Neural crest cell (in vitro differentiated cells): ENCODE measurements around the gene PGC. TPM values are rescaled to one million over a fixed set of nuclear protein-coding genes. Genes with fewer than 3 reads are reported as not detected.

ENCODE experiments used
- DNase-seq: peaks from one replicate; pipeline ENCODE4 v3.0.0; 2021; ENCODE audit warnings: low read depth, mixed read lengths, low spot score
- H3K27ac Mint-ChIP-seq: one replicate; pipeline ENCODE4 v1.8.0; 2021; ENCODE audit warnings: mild to moderate bottlenecking, mixed read lengths; ENCODE audit not compliant: unreplicated experiment
- H3K27me3 Mint-ChIP-seq: 2 replicates; pipeline ENCODE4 v1.8.0; 2021; ENCODE audit warnings: low read depth, mild to moderate bottlenecking, mixed read lengths
- H3K36me3 Mint-ChIP-seq: 2 replicates; pipeline ENCODE4 v1.8.0; 2021; ENCODE audit warnings: low read depth, mild to moderate bottlenecking, mixed read lengths
- H3K4me1 Mint-ChIP-seq: 2 replicates; pipeline ENCODE4 v1.8.0; 2021; ENCODE audit warnings: mixed read lengths
- H3K4me3 Mint-ChIP-seq: one replicate; pipeline ENCODE4 v1.8.0; 2021; ENCODE audit warnings: mild to moderate bottlenecking, mixed read lengths
- H3K9me3 Mint-ChIP-seq: 2 replicates; pipeline ENCODE4 v1.8.0; 2021; ENCODE audit warnings: mixed read lengths
- total RNA-seq: library from RNA; stranded (reverse); gene quantifications from 2 replicates; pipeline ENCODE4 v1.2.1, GENCODE V29; 2021
- TF ChIP-seq, protein P1 (sequence below): fragments of 200-600 bp; sonication (generic); conservative IDR thresholded peaks from 2 replicates; pipeline ENCODE4 v1.5.0; 2021; ENCODE audit warnings: antibody characterized with exemption, mild to moderate bottlenecking

Gene PGC
- total RNA-seq, 1 donor from 2014 or later, result not detected

GRCh38 chr6:41700463-41701347, 46.5 kb downstream of the PGC start:
- Mint-ChIP-seq H3K4me3 (no peak overlapping the region), H3K27me3 (no peaks in the 10 kb centered on the region), H3K36me3 (no peaks in the 10 kb centered on the region), H3K9me3 (no peaks in the 10 kb centered on the region), H3K27ac (peak overlapping the region; percentile 67), H3K4me1 (peaks cover 27% of the 10 kb centered on the region)
- no peak for DNase-seq
- TF ChIP-seq, protein P1, sequence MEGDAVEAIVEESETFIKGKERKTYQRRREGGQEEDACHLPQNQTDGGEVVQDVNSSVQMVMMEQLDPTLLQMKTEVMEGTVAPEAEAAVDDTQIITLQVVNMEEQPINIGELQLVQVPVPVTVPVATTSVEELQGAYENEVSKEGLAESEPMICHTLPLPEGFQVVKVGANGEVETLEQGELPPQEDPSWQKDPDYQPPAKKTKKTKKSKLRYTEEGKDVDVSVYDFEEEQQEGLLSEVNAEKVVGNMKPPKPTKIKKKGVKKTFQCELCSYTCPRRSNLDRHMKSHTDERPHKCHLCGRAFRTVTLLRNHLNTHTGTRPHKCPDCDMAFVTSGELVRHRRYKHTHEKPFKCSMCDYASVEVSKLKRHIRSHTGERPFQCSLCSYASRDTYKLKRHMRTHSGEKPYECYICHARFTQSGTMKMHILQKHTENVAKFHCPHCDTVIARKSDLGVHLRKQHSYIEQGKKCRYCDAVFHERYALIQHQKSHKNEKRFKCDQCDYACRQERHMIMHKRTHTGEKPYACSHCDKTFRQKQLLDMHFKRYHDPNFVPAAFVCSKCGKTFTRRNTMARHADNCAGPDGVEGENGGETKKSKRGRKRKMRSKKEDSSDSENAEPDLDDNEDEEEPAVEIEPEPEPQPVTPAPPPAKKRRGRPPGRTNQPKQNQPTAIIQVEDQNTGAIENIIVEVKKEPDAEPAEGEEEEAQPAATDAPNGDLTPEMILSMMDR, result no peak

DNA sequence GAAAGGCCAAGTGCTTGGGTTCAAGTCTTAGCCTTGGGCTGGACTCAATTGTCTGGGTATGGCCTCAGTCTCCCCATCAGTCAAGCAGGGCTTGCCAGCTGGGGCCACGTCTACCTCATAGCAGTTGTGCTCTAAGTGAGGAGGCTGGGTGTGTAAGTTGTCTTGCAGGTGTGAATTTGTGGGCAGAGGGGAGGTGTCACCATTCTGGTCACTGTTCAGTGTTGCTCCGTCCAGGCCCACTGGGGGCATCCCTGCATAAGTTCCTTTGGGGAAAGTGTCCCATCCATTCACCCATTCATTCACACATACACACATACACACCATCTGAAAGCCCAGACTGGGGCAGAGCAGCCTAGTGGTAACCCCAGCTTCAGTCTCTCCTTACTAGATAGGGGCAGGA, 48.1 kb downstream of the PGC start:
- DNase-seq, result no peak
- TF ChIP-seq, protein P1, result no peak
- Mint-ChIP-seq H3K4me3 (no peak overlapping the region), H3K27me3 (no peaks in the 10 kb centered on the region), H3K36me3 (no peaks in the 10 kb centered on the region), H3K27ac (no peak overlapping the region), H3K4me1 (peaks cover 27% of the 10 kb centered on the region), H3K9me3 (no peaks in the 10 kb centered on the region)

GRCh38 chr6:41697861-41698781, 49.1 kb downstream of the PGC start:
- Mint-ChIP-seq H3K4me1 (peaks cover 27% of the 10 kb centered on the region), H3K27me3 (peaks cover 2% of the 10 kb centered on the region), H3K9me3 (no peaks in the 10 kb centered on the region), H3K36me3 (no peaks in the 10 kb centered on the region), H3K27ac (peak overlapping the region; percentile 37), H3K4me3 (no peak overlapping the region)
- TF ChIP-seq, protein P1, result no peak
- no peak for DNase-seq

GRCh38 chr6:41696788-41697187, 50.4 kb downstream of the PGC start:
- DNase-seq, result no peak
- no peak overlapping the region for H3K27ac Mint-ChIP-seq
- H3K4me3 Mint-ChIP-seq, result no peak overlapping the region
- TF ChIP-seq, protein P1, result no peak
- H3K27me3 Mint-ChIP-seq, result peaks cover 2% of the 10 kb centered on the region
- peaks cover 27% of the 10 kb centered on the region for H3K4me1 Mint-ChIP-seq
- H3K36me3 Mint-ChIP-seq, result no peaks in the 10 kb centered on the region
- no peaks in the 10 kb centered on the region for H3K9me3 Mint-ChIP-seq

- no peak for DNase-seq
- no peaks in the 10 kb centered on the region for H3K9me3 Mint-ChIP-seq
- peaks cover 5% of the 10 kb centered on the region for H3K27me3 Mint-ChIP-seq
- H3K36me3 Mint-ChIP-seq, result no peaks in the 10 kb centered on the region
- no peak overlapping the region for H3K27ac Mint-ChIP-seq
- no peak overlapping the region for H3K4me3 Mint-ChIP-seq
- TF ChIP-seq, protein P1, result no peak
- H3K4me1 Mint-ChIP-seq, result peaks cover 20% of the 10 kb centered on the region
These were observed 51.4 kb downstream of the PGC start for GRCh38 chr6:41695825-41696224.
